ENCODE data around the gene MICAL2.

The MICAL2 gene

GRCh38 chr11:12288212-12288930 lies 178.0 kb downstream of the MICAL2 start:
- Mint-ChIP-seq H3K4me3 (no peak overlapping the region), H3K4me1 (ENCODE audit: low read depth in 2 of 2) (peaks cover 9 to 12% of the 10 kb centered on the region in 2 donors), H3K9me3 (no peaks in the 10 kb centered on the region), H3K27ac (no peak overlapping the region), H3K36me3 (ENCODE audit: insufficient read depth) (peaks cover 3% of the 10 kb centered on the region), H3K27me3 (no peaks in the 10 kb centered on the region)
- ATAC-seq (replicated peaks) (no peak), DNase-seq (peak; percentile 31 to 44 (median 37))

GRCh38 chr11:12288931-12289666 lies 178.7 kb downstream of the MICAL2 start:
- no peak for ATAC-seq (replicated peaks)
- Mint-ChIP-seq H3K4me3 (no peak overlapping the region), H3K27me3 (no peaks in the 10 kb centered on the region)

GRCh38 chr11:12289667-12290476 lies 179.5 kb downstream of the MICAL2 start:
- no peak overlapping the region for H3K4me3 Mint-ChIP-seq
- no peak for ATAC-seq (replicated peaks)
- peaks cover 9 to 12% of the 10 kb centered on the region in 2 donors for H3K4me1 Mint-ChIP-seq (ENCODE audit: low read depth in 2 of 2)
- H3K27me3 Mint-ChIP-seq: no peaks in the 10 kb centered on the region
- H3K36me3 Mint-ChIP-seq (ENCODE audit: insufficient read depth): peaks cover 3% of the 10 kb centered on the region
- peak overlapping the region in 1 of 2 donors; percentile 85 for H3K27ac Mint-ChIP-seq
- H3K9me3 Mint-ChIP-seq: no peaks in the 10 kb centered on the region
- DNase-seq: no peak

More at GRCh38 chr11:12288931-12289666, 178.7 kb downstream of the MICAL2 start:
- Mint-ChIP-seq H3K4me1 (ENCODE audit: low read depth in 2 of 2) (peaks cover 9 to 12% of the 10 kb centered on the region in 2 donors), H3K36me3 (ENCODE audit: insufficient read depth) (peaks cover 3% of the 10 kb centered on the region), H3K9me3 (no peaks in the 10 kb centered on the region), H3K27ac (no peak overlapping the region)
- no peak for DNase-seq

- Mint-ChIP-seq H3K27ac (peak overlapping the region; percentile 54 to 85), H3K9me3 (no peaks in the 10 kb centered on the region), H3K4me1 (ENCODE audit: low read depth in 2 of 2) (peaks cover 9 to 12% of the 10 kb centered on the region in 2 donors), H3K36me3 (ENCODE audit: insufficient read depth) (peaks cover 3% of the 10 kb centered on the region), H3K27me3 (no peaks in the 10 kb centered on the region), H3K4me3 (no peak overlapping the region)
- ATAC-seq (replicated peaks) (no peak), DNase-seq (no peak)
Measured at GRCh38 chr11:12290477-12290922, 180.1 kb downstream of the MICAL2 start.

- no peak overlapping the region for H3K4me3 Mint-ChIP-seq
- no peaks in the 10 kb centered on the region for H3K27me3 Mint-ChIP-seq
- peaks cover 2% of the 10 kb centered on the region for H3K36me3 Mint-ChIP-seq (ENCODE audit: insufficient read depth)
- H3K9me3 Mint-ChIP-seq: no peaks in the 10 kb centered on the region
- no peak overlapping the region for H3K27ac Mint-ChIP-seq
- H3K4me1 Mint-ChIP-seq (ENCODE audit: low read depth in 2 of 2): peaks cover 9 to 12% of the 10 kb centered on the region in 2 donors
- DNase-seq: no peak
- ATAC-seq (replicated peaks): no peak
Measured at GRCh38 chr11:12291313-12291712, 180.9 kb downstream of the MICAL2 start.

- peaks cover 9 to 12% of the 10 kb centered on the region in 2 donors for H3K4me1 Mint-ChIP-seq (ENCODE audit: low read depth in 2 of 2)
- no peak for DNase-seq
- no peaks in the 10 kb centered on the region for H3K27me3 Mint-ChIP-seq
- no peaks in the 10 kb centered on the region for H3K9me3 Mint-ChIP-seq
- H3K36me3 Mint-ChIP-seq (ENCODE audit: insufficient read depth): no peaks in the 10 kb centered on the region
- no peak overlapping the region for H3K4me3 Mint-ChIP-seq
- H3K27ac Mint-ChIP-seq: no peak overlapping the region
- ATAC-seq (replicated peaks): no peak
Measured at GRCh38 chr11:12291766-12292165, 181.4 kb downstream of the MICAL2 start.

GRCh38 chr11:12292766-12293165 lies 182.4 kb downstream of the MICAL2 start:
- Mint-ChIP-seq H3K36me3 (ENCODE audit: insufficient read depth) (no peaks in the 10 kb centered on the region), H3K9me3 (no peaks in the 10 kb centered on the region), H3K27me3 (no peaks in the 10 kb centered on the region), H3K27ac (no peak overlapping the region), H3K4me1 (ENCODE audit: low read depth in 2 of 2) (peaks cover 9 to 12% of the 10 kb centered on the region in 2 donors), H3K4me3 (no peak overlapping the region)
- DNase-seq: no peak
- no peak for ATAC-seq (replicated peaks)

- ATAC-seq (replicated peaks): no peak
- Mint-ChIP-seq H3K9me3 (no peaks in the 10 kb centered on the region), H3K27ac (no peak overlapping the region), H3K4me1 (ENCODE audit: low read depth in 2 of 2) (peaks cover 9 to 12% of the 10 kb centered on the region in 2 donors), H3K36me3 (ENCODE audit: insufficient read depth) (no peaks in the 10 kb centered on the region), H3K4me3 (no peak overlapping the region), H3K27me3 (no peaks in the 10 kb centered on the region)
- no peak for DNase-seq
Measured at GRCh38 chr11:12293486-12293885, 183.1 kb downstream of the MICAL2 start.

- no peaks in the 10 kb centered on the region for H3K36me3 Mint-ChIP-seq (ENCODE audit: insufficient read depth)
- no peak overlapping the region for H3K27ac Mint-ChIP-seq
- H3K4me1 Mint-ChIP-seq (ENCODE audit: low read depth in 2 of 2): peaks cover 8 to 11% of the 10 kb centered on the region in 2 donors
- H3K4me3 Mint-ChIP-seq: no peak overlapping the region
- no peak for ATAC-seq (replicated peaks)
- no peaks in the 10 kb centered on the region for H3K27me3 Mint-ChIP-seq
- DNase-seq: no peak
- H3K9me3 Mint-ChIP-seq: peaks cover 0 to 3% of the 10 kb centered on the region in 2 donors
Measured at GRCh38 chr11:12294613-12295012, 184.2 kb downstream of the MICAL2 start.

GRCh38 chr11:12295943-12296342 lies 185.6 kb downstream of the MICAL2 start:
- no peaks in the 10 kb centered on the region for H3K36me3 Mint-ChIP-seq (ENCODE audit: insufficient read depth)
- H3K4me1 Mint-ChIP-seq (ENCODE audit: low read depth in 2 of 2): no peaks in the 10 kb centered on the region
- H3K27me3 Mint-ChIP-seq: no peaks in the 10 kb centered on the region
- H3K27ac Mint-ChIP-seq: no peak overlapping the region
- no peak for DNase-seq
- H3K9me3 Mint-ChIP-seq: peaks cover 0 to 3% of the 10 kb centered on the region in 2 donors
- ATAC-seq (replicated peaks): no peak
- no peak overlapping the region for H3K4me3 Mint-ChIP-seq

- no peaks in the 10 kb centered on the region for H3K36me3 Mint-ChIP-seq (ENCODE audit: insufficient read depth)
Measured at GRCh38 chr11:12298610-12299009, 188.2 kb downstream of the MICAL2 start.

GRCh38 chr11:12301379-12301778 lies 191.0 kb downstream of the MICAL2 start:
- Mint-ChIP-seq H3K4me1 (ENCODE audit: low read depth in 2 of 2) (peaks cover 0 to 2% of the 10 kb centered on the region in 2 donors), H3K9me3 (peaks cover 0 to 3% of the 10 kb centered on the region in 2 donors), H3K27me3 (no peaks in the 10 kb centered on the region), H3K36me3 (ENCODE audit: insufficient read depth) (no peaks in the 10 kb centered on the region), H3K4me3 (no peak overlapping the region), H3K27ac (no peak overlapping the region)
- no peak for ATAC-seq (replicated peaks)
- no peak for DNase-seq

More at GRCh38 chr11:12298610-12299009, 188.2 kb downstream of the MICAL2 start:
- ATAC-seq (replicated peaks) (no peak), DNase-seq (no peak)
- Mint-ChIP-seq H3K27me3 (no peaks in the 10 kb centered on the region), H3K4me3 (no peak overlapping the region), H3K27ac (no peak overlapping the region), H3K9me3 (peaks cover 0 to 3% of the 10 kb centered on the region in 2 donors), H3K4me1 (ENCODE audit: low read depth in 2 of 2) (no peaks in the 10 kb centered on the region)

GRCh38 chr11:12303421-12304149 lies 193.2 kb downstream of the MICAL2 start:
- DNase-seq (no peak), ATAC-seq (replicated peaks) (no peak)
- Mint-ChIP-seq H3K9me3 (peaks cover 0 to 3% of the 10 kb centered on the region in 2 donors), H3K4me3 (no peak overlapping the region), H3K27me3 (no peaks in the 10 kb centered on the region), H3K4me1 (ENCODE audit: low read depth in 2 of 2) (peaks cover 0 to 2% of the 10 kb centered on the region in 2 donors), H3K36me3 (ENCODE audit: insufficient read depth) (no peaks in the 10 kb centered on the region), H3K27ac (no peak overlapping the region)

Measured in effector memory CD8-positive, alpha-beta T cell (primary cell).